ENCODE results near the gene COL27A1.

The COL27A1 gene

DNA sequence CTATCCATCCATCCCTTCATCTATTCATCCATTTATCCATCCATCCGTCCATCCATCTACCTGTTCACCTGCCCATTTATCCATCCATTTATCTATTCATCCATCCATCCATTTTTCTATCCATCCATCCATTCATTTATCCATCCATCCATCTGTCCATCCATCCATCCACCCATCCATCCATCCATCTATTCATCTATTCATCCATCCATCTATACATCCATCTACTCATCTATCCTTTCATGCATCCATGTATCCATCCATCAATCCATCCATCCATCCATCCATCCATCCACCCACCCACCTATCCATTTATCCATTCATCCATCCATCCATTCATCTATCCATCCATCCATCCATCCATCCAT lies 10.8 kb downstream of the COL27A1 start:
- DNase-seq (ENCODE audit: low read depth in 3 of 3, low spot score in 1 of 3), result no peak

DNA sequence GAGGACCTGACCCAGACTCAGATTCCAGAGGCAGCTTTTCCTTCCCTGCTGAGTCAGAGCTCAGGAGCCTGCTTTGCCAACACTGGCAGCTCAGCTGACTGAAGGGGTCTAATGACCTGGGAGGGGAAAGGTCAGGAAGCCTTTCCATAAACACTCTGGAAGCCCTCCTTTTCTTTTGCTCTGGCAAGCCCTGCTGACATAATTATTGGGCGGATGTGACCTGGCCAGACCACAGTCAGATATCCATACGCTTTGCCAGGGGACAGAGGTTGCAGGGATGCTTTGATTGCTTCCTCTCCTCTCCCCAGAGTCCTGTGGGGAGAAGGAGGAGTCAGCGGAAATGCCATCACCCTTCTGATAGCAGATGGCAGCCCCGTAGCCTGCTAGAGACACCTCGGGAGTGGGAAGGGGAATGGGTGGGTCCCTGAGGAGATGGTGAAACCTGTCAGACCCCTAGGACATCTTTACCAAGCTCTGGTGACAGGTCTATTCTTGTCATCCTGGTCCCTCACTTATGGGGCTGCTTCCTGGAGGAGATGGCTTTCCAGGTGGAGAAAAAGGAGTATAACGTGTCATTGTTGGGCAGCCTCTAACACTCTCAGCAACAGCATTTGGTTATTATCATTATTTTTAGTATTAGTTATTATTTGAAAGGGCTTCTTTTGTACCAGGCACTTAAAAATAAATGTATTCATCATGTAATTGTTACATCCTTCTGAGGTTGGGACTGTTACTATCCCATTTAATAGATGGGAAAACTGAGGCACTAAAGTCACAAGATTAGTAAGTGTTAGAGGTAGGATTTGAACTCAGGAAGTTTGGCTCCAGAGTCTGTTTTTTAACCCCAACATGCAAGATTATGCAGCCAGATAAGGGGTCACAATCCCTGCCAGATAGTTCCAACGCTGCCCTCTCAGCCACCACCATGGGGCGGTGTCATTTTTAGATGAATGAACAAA lies 11.6 kb downstream of the COL27A1 start:
- DNase-seq (ENCODE audit: low read depth in 3 of 3, low spot score in 1 of 3), result no peak

DNA sequence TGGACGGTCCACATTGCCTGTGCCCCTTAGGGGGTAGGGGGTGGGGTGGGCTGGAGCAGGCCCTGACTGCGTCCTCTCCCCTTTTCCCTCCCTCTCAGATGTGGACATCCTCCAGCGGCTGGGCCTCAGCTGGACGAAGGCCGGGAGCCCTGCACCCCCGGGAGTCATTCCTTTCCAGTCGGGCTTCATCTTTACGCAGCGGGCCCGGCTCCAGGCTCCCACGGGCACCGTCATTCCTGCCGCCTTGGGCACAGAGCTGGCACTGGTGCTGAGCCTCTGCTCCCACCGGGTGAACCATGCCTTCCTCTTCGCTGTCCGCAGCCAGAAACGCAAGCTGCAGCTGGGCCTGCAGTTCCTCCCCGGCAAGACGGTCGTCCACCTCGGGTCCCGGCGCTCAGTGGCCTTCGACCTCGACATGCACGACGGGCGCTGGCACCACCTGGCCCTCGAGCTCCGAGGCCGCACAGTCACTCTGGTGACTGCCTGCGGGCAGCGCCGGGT lies 12.3 kb downstream of the COL27A1 start:
- no peak for DNase-seq (ENCODE audit: low read depth in 3 of 3, low spot score in 1 of 3)

DNA sequence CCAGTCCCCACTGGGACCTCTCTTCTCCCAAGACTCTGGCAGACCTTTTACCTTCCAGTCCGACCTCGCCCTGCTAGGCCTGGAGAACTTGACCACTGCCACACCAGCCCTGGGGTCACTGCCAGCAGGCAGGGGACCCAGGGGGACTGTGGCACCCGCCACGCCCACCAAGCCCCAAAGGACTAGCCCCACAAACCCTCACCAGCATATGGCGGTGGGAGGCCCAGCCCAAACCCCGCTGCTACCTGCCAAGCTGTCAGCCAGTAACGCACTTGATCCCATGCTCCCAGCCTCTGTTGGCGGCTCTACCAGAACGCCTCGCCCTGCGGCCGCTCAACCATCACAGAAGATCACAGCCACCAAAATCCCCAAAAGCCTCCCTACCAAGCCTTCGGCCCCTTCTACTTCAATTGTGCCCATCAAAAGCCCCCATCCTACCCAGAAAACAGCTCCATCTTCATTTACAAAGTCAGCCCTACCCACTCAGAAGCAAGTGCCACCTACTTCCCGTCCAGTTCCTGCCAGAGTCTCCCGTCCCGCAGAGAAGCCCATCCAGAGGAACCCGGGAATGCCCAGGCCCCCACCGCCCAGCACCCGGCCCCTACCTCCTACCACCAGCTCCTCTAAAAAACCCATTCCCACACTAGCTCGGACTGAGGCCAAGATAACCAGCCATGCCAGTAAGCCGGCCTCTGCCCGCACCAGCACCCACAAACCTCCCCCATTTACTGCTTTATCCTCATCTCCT lies 13.1 kb downstream of the COL27A1 start:
- DNase-seq (ENCODE audit: low read depth in 3 of 3, low spot score in 1 of 3), result no peak

DNA sequence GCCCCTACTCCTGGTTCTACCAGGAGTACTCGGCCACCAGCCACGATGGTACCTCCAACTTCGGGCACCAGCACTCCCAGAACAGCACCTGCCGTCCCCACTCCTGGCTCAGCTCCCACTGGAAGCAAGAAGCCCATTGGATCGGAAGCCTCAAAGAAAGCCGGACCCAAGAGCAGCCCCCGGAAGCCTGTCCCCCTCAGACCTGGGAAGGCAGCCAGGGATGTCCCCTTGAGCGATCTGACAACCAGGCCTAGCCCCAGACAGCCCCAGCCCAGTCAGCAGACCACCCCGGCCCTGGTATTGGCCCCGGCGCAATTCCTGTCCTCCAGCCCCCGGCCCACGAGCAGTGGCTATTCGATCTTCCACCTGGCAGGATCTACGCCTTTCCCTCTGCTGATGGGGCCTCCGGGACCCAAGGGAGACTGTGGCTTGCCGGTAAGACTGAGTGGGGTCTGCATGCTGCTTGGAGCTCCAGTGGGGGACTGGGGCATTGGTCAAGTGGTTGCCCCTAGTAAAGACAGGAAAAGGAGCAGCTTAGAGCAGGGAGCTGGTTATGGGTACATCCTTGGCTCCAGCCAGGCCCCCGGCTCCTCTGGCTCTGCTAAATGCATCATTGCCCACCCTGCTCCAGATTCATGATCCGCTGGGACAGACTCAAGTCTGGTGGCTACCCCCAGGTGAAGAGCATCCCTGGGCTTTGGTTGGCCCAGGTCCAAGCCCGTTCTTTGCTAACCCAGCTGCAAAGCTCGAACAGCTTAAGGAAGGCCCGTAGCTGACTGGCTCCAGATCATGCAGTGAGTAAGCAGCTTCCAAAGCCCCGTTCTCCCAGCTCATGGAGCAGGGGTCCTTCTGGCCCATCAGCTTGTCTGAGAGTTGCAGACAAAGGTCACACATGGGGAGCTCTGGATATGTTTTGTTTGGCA lies 14.0 kb downstream of the COL27A1 start:
- DNase-seq (ENCODE audit: low read depth in 3 of 3, low spot score in 1 of 3), result no peak

DNA sequence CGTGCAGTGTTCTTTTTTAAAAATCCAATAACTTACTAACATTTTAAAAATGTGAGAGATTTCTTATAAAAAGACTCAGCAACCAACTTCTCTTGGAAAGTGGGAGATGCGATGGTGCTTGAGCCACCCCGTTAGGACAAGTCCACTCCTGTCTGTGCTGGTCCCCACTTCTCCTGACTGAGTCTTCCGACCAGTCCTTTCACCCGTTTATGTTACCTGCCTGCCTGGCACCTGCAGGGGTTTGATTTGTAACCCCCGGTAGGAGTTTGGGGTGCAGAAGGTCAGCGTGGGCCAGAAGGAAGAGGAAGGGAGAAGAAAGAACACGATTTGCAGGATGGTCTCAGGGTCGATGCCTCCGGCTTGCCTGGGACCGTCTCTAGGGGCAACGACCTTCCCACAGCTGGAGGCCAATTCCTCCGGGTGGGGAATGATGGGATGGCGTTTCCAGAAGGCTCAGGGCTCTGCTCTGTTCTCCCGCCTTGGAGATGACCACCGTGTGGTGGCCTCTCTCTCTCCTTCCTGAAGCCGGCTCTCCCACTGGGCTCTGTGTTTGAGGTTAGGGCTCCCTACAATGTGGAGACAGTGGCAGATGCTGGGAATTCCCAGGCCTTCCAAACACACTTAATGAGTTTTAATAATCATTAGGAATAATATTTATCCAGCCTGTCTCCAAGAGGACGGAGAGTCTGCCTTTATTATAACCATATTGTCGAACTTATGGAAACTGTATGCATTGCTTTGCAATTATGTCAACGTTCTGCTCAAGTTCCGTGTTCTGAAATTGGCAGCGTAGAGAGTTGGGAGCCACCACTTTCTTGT lies 14.8 kb downstream of the COL27A1 start:
- no peak for DNase-seq (ENCODE audit: low read depth in 3 of 3, low spot score in 1 of 3)

DNA sequence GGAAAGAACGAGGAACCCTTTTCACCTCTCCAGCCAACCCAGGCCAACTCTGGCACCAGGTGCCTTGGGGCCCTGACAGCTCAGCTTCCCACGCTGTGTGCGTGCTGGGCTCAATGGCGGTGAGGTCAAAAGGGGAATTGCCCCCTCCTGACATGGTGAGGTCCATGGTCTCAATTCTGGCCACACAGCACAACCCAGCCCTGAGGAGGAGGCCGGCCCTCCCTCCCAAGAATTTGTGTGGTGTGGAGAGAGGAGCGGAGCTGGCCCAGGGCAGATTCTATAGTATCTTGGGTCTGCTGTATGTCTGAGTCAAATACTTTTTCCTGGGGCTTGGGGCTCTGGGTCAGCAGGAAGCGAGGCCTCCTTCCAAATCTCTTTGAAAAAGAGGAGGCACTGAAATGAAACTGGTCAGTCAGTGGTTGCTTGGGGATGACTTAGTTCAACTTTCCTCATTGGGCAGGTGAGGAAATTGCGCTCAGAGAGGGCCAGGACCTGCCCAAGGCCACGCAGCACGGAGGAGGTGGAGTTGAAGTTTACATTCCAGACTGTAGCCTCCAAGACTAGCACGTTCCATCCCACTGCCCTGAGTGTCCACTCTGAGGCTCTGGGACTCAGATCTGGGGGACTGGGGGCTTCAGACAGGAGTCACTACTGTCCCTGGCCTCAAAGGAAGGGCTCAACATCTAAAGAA lies 15.6 kb downstream of the COL27A1 start:
- DNase-seq (ENCODE audit: low read depth in 3 of 3, low spot score in 1 of 3), result no peak

DNA sequence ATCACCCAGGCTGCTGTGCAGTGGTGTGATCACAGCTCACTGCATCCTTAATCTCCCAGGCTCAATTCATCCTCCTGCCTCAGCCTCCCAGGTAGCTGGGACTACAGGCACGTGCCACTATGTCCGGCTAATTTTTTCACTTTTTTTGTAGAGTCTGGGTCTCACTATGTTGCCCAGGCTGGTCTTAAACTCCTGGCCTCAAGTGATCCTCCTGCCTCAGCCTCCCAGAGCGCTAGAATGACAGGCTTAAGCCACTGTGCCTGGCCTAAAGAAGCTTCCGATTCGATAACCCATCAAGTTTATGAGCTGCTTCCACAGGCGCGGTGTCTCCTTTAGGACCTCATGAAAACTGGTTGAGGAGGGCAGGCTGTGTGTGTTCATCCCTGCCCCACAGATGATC lies 16.2 kb downstream of the COL27A1 start:
- no peak for DNase-seq (ENCODE audit: low read depth in 3 of 3, low spot score in 1 of 3)

DNA sequence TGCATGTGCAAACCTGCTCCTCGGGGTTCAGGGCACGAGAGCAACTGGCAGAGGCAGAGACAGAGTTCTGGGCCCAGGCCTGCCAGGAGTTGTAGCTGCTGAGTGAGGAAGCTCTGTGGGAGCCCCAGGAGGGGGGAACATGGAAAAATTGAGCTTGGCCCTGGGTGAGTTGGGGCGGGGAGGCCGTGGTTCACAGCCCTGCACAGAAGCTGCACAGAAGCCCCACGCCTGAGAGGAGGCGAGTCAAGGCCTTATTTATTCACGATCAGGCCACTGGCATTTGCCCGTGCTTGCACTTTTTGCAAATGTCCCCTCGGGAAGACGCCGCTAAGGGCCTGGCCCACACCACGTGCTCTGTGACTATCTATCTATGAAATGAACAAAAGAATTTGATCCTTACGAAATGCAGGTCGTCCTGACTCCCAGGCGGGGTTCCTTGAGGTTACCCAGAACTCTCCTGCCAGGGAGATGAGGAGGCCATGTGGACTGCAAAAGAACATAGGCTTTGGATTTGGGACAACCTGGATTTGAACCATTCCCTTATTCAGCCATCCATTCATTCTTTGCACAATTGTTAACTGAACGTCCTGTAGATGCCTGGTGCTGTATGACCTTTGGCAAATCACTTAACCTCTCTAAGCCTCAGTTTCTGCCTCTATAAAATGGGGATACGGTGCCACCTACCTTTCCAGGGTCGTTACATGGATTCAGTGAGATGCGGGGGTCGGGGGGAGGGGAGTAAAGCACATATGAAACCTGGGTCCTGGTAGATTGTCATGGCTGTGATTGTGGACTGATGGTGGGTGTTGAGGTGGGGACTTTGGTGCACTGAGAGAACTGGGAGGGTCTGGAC lies 17.9 kb downstream of the COL27A1 start:
- no peak for DNase-seq (ENCODE audit: low read depth in 3 of 3, low spot score in 1 of 3)

DNA sequence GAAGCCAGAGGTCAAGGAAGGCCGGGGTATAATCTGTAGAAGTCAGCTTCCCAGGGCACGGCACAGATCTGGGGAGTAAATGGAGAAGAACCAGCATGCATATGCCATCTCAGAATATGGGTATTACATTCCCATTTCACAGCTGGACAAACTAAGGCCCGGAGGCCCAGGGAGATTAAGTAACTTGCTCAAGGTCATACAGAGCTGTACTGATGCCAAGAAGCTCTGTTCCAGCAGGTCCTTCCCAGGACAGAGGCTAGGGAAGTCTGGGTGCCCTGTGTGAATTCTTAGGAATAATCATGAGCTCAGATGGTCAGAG lies 19.2 kb downstream of the COL27A1 start:
- DNase-seq (ENCODE audit: low read depth in 3 of 3, low spot score in 1 of 3), result no peak

DNA sequence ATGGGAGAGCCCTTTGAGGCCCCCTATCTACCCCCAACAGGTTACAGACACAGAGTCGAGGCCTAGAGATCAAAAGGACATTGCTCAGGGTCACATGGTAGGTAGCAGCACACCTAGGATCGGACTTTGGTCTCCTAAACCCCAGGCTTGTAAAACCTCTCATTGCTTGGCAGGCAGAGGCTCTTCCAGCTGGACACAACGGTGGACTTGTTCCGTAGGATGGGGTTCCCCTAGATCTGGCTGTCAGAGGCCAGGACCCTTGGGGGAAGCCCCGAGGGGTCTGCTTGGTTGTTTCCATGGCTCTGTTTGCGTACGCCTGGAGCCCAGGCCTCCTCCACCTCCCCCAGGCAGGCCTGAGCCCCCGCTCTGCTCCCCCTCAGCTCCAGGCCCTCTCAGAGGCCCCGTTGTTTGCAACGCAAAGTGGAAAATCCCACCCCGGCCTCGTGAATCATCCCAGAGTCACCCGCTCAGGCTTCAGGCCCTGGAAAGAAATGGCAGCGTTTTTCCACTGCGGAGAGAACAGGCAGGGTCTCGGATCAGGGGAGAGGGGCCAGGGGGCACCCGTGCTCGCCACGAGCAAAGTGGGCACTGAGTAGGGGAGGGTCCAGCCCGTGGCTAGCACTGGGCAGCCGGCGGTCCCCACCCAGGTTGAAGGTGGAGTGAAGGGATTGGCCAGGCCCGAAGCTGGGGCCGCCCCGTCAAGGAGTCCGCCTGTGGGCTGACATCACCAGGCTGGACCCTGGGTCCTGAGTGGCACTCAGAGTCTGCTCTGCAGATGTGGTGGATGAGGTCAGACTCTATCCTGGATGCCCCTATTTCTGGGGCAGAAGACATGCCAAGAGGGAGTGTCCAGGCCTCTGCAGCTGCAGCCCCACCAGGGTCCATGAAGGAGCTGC lies 19.8 kb downstream of the COL27A1 start:
- DNase-seq (ENCODE audit: low read depth in 3 of 3, low spot score in 1 of 3), result no peak

DNA sequence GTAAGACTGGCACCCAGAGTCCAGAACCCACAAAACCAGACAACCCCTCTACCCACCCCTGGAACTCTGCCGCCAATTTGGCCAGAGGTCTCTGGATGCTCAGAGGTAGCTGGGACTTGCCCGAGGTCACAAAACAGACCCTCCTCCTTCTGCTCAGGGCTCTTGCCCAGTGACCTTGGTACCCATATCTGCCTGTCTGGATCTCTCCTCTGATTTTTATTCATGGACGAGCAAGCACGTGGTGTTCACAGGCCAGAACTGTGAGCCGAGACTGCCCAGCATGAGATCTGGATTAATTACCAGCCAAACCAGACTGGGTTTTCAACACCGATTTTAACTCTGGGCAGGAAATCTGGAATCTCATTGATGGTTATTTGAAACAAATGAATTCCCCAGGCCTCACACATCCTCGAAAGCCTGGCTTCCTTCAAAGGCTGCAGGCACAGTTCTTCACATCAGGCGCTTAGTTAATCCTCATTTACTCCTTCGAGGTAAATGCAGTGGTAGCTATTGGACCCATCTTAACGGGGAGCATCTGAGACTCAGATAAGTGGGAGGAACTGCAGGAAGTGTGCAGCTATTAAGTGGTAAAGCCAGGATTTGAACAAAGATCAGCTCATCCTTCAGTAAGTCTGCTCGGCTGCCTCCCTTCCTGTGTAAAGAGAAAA lies 21.4 kb downstream of the COL27A1 start:
- DNase-seq (ENCODE audit: low read depth in 3 of 3, low spot score in 1 of 3), result no peak

DNA sequence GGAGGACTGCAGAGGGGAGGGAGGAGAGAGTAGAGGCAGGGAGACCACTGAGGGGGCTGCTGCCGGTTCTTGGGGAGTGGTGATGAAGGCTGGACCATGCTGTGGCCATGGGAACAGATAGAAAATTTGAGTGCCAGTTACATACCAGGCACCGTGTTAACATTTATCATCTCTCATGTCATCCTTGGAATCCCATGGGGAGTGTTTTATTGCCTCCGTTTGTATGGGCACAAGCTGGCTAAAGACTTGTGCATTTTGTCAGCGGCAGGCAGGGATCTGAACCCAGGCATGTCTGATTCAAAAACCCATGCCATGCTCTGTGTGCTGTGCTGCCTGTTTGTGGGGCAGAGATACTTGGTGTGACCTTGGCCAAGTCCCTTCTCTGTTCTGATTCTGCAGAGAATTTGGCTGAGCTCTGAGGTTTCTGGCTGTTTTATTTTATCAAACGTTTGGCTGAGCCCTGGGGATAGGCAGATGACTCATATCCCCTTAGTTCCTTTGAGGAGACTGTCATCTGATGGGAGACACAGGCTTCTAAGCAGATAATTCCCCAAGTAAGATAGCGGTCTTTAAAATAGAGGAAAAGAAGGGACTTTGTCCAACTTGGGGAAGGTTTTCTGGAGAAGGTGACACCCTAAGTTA lies 22.2 kb downstream of the COL27A1 start:
- no peak for DNase-seq (ENCODE audit: low read depth in 3 of 3, low spot score in 1 of 3)

DNA sequence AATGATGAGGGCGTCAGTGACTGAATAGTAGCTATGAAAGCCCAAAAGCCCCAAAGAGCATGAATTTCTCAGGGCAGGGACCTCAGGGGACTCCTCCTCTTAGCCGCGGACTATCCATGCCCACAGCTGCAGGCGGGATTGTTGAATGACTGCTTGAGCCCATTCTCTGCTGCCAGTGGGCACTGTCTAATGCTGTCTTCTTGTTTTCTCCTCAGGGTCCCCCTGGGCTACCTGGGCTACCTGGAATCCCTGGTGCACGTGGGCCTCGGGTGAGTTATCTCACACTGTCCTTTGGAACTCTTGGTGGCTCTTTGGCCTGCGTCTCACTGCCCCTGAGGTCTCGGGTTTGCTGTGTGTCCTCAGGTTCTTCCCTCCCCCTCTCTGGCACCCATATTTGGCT lies 22.7 kb downstream of the COL27A1 start:
- no peak for DNase-seq (ENCODE audit: low read depth in 3 of 3, low spot score in 1 of 3)

DNA sequence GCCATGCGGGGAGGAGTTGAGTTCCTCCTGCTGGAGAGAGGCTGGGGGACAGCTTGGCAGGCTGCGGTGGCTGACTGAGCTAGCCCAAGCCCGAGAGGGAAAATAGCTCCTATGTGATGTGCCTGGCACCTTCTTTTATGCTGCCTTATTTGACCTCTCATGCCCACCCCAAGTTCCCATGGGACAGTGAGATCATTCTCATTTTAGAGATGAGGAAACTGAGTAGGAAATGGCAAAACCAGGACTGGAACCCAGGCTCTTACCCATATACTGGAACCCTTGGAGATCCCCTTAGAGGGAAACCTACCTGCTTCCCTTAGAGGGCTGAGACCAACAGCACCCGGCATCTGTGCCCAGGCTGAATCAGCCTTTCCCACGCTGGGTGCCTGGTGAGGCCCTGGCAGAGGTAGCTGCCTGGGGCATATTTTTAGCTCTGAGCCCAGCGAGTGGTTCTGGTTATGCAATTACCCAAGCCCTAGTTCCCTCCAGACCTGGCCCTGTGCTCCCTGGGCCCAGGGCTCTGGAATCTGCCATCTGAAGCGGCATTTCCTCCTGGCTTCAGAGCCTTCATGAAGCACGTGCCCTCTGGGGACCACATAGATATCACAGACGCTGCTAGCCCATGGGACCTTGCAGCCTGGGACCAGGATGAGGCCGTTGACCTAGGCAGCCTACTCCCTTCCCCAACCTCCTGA lies 23.6 kb downstream of the COL27A1 start:
- no peak for DNase-seq (ENCODE audit: low read depth in 3 of 3, low spot score in 1 of 3)

DNA sequence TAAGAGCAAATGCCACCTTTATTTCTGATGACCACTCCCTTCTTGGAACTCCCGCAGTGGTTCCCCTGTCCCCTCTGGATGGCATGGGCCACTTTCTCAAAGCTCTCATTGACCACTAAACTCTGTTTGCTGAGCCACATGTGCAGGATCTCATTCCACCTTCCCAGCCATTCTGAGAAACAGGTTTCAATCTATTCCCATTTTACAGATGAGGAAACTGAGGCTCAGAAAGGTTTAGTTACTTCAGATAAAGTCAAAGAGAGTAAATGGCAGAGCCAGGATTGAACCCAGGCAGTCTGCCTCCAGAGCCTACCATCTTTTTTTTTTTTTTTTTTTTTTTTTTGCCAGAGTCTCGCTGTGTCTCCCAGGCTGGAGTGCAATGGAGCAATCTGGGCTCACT lies 24.2 kb downstream of the COL27A1 start:
- DNase-seq (ENCODE audit: low read depth in 3 of 3, low spot score in 1 of 3), result no peak
